CD4-positive, alpha-beta memory T cell (primary cell): ENCODE results near the gene HEATR5A. TPM values are rescaled to one million over a fixed set of nuclear protein-coding genes. Genes with fewer than 3 reads are reported as not detected.
"Not testable (repeated sequence)": the region's sequence is repeated elsewhere in the genome, so short reads cannot be mapped to it uniquely, and the experiment has no call there.

ENCODE experiments used
- CTCF ChIA-PET: fragments of 350-600 bp; sonication (Branson Sonifier 250); formaldehyde crosslinking; loops from one replicate; lab custom pipeline; 2021; ENCODE audit warnings: inconsistent platforms; ENCODE audit not compliant: partially characterized antibody; lab: Charles Lee
- POLR2A ChIA-PET: fragments of 350-600 bp; sonication (Branson Sonifier 250); formaldehyde crosslinking; loops from one replicate; lab custom pipeline; 2021; ENCODE audit not compliant: partially characterized antibody; lab: Charles Lee
- DNase-seq, 5 donors: peaks; one replicate each; pipeline versions ENCODE4 v3.0.0 to v3.0.0-alpha.2; 2020 to 2022; ENCODE audit warnings: mixed read lengths in 1 of 5
- H3K27ac ChIP-seq: one replicate; pipeline ENCODE4 v1.7.0; 2013; ENCODE audit warnings: low read depth, low read length
- H3K27me3 ChIP-seq: 2 replicates; pipeline ENCODE4 v1.7.0; 2013; ENCODE audit warnings: mild to moderate bottlenecking, low read length, moderate library complexity; ENCODE audit not compliant: insufficient read depth
- H3K36me3 ChIP-seq: 2 replicates; pipeline ENCODE4 v1.7.0; 2013; ENCODE audit warnings: mild to moderate bottlenecking, low read length, moderate library complexity; ENCODE audit not compliant: insufficient read depth
- H3K4me1 ChIP-seq: 2 replicates; pipeline ENCODE4 v1.7.0; 2013; ENCODE audit warnings: mild to moderate bottlenecking, low read length, moderate library complexity; ENCODE audit not compliant: insufficient read depth
- H3K4me3 ChIP-seq, 2 donors: one replicate each; pipeline ENCODE4 v1.7.0; 2013; ENCODE audit warnings: low read length in 2 of 2, mild to moderate bottlenecking in 1 of 2
- H3K9me3 ChIP-seq, 2 donors: one replicate each; pipeline ENCODE4 v1.7.0; 2013; ENCODE audit warnings: low read length in 2 of 2, control low read depth in 1 of 2; ENCODE audit not compliant: control insufficient read depth in 1 of 2
- H3K27ac Mint-ChIP-seq, 7 donors: one replicate each; pipeline ENCODE4 v1.8.0; 2020 to 2021; ENCODE audit warnings: mixed read lengths in 7 of 7, mild to moderate bottlenecking in 6 of 7, inconsistent platforms in 3 of 7, moderate library complexity in 3 of 7
- H3K27me3 Mint-ChIP-seq, 2 donors: one replicate each; pipeline ENCODE4 v1.8.0; 2020 to 2021; ENCODE audit warnings: mixed read lengths in 2 of 2
- H3K36me3 Mint-ChIP-seq, 2 donors: one replicate each; pipeline ENCODE4 v1.8.0; 2020 to 2021; ENCODE audit warnings: mixed read lengths in 2 of 2, inconsistent platforms in 1 of 2, mild to moderate bottlenecking in 1 of 2
- H3K4me1 Mint-ChIP-seq, 4 donors: one replicate each; pipeline ENCODE4 v1.8.0; 2020 to 2021; ENCODE audit warnings: mixed read lengths in 4 of 4, mild to moderate bottlenecking in 1 of 4
- H3K4me3 Mint-ChIP-seq, 8 donors: one replicate each; pipeline ENCODE4 v1.8.0; 2020 to 2021; ENCODE audit warnings: mixed read lengths in 8 of 8, mild to moderate bottlenecking in 7 of 8, moderate library complexity in 6 of 8, inconsistent platforms in 3 of 8
- H3K9me3 Mint-ChIP-seq, 8 donors: one replicate each; pipeline ENCODE4 v1.8.0; 2020 to 2021; ENCODE audit warnings: mixed read lengths in 8 of 8, mild to moderate bottlenecking in 5 of 8, inconsistent platforms in 3 of 8, moderate library complexity in 1 of 8
- intact Hi-C: fragments of 100-400 bp; cut with micrococcal nuclease; formaldehyde crosslinking; loops from one replicate; pipeline ENCODE4 v1.15.1; 2023
- polyA plus RNA-seq, 2 donors: library from polyadenylated mRNA; unstranded; fragments of 300-500 nt; fragmentation: Illumina TruSeq; gene quantifications; one replicate each; pipeline ENCODE4 v1.2.3, GENCODE V29; 2021
- total RNA-seq, 2 experiments: library from RNA; stranded (reverse); gene quantifications; one replicate each; pipeline ENCODE4 v1.2.3, GENCODE V29; 2021

The HEATR5A gene
- total and polyA plus RNA-seq, 4 experiments from 2014 or later = 5.4 to 16.4 (median 12.1) TPM

- Mint-ChIP-seq H3K4me1 (peaks cover 5 to 11% (median 6%) of the 10 kb centered on the region in 4 donors), H3K36me3 (peaks cover 24 to 27% of the 10 kb centered on the region in 2 donors), H3K9me3 (no peaks in the 10 kb centered on the region), H3K27ac (peak overlapping the region in 1 of 7 donors; percentile 30), H3K4me3 (no peak overlapping the region), H3K27me3 (no peaks in the 10 kb centered on the region)
- ChIA-PET CTCF (interaction anchor here (0.7 to 1.8 kb wide), 2 partner anchors 21 to 456 kb away, joined by 3 to 5 read pairs; no protein-coding TSS in a partner anchor), POLR2A (interaction anchor here (0.9 to 2.5 kb wide), 2 partner anchors 43 to 171 kb away, joined by 3 to 7 read pairs; partner anchors contain the start of gene HEATR5A)
- no peaks in the 10 kb centered on the region for H3K9me3 ChIP-seq
- H3K36me3 ChIP-seq = no peaks in the 10 kb centered on the region
- DNase-seq = no peak
- intact Hi-C loops = no loop called here
- H3K4me1 ChIP-seq = no peaks in the 10 kb centered on the region
- H3K4me3 ChIP-seq = no peak overlapping the region
- no peak overlapping the region for H3K27ac ChIP-seq
- no peaks in the 10 kb centered on the region for H3K27me3 ChIP-seq
These were observed 42.9 kb downstream of the HEATR5A start for GRCh38 chr14:31377433-31377832.

- peak overlapping the region in 4 of 8 donors; percentile 6 to 51 (median 46) for H3K4me3 Mint-ChIP-seq
- H3K9me3 Mint-ChIP-seq = no peaks in the 10 kb centered on the region
- no peaks in the 10 kb centered on the region for H3K27me3 Mint-ChIP-seq
- peaks cover 17 to 28% of the 10 kb centered on the region in 2 donors for H3K36me3 Mint-ChIP-seq
- intact Hi-C loops = no loop called here
- Histone ChIP-seq H3K27me3 (no peaks in the 10 kb centered on the region), H3K4me1 (peaks cover 13% of the 10 kb centered on the region), H3K9me3 (no peaks in the 10 kb centered on the region), H3K4me3 (no peak overlapping the region), H3K36me3 (peaks cover 10% of the 10 kb centered on the region), H3K27ac (no peak overlapping the region)
- peak overlapping the region in 6 of 7 donors; percentile 19 to 90 (median 77) for H3K27ac Mint-ChIP-seq
- H3K4me1 Mint-ChIP-seq = peaks cover 5 to 14% (median 10%) of the 10 kb centered on the region in 4 donors
- ChIA-PET POLR2A (interaction anchor here (1.3 kb wide), 1 partner anchor 164 kb away, joined by 4 read pairs; no protein-coding TSS in a partner anchor), CTCF (no interaction called here)
- peak in 1 of 5 donors; percentile 5 for DNase-seq
These were observed 48.7 kb downstream of the HEATR5A start for GRCh38 chr14:31371646-31372045.

GRCh38 chr14:31363331-31364073 lies 56.8 kb downstream of the HEATR5A start:
- no peak for DNase-seq
- ChIA-PET CTCF (interaction anchor here (1.2 kb wide), 1 partner anchor 10 kb away, joined by 3 read pairs; no protein-coding TSS in a partner anchor), POLR2A (no interaction called here)
- Histone ChIP-seq H3K9me3 (no peaks in the 10 kb centered on the region), H3K36me3 (peaks cover 5% of the 10 kb centered on the region), H3K4me1 (no peaks in the 10 kb centered on the region), H3K27ac (no peak overlapping the region), H3K4me3 (no peak overlapping the region), H3K27me3 (no peaks in the 10 kb centered on the region)
- Mint-ChIP-seq H3K27ac (no peak overlapping the region), H3K4me3 (no peak overlapping the region), H3K27me3 (no peaks in the 10 kb centered on the region), H3K36me3 (peaks cover 11 to 15% of the 10 kb centered on the region in 2 donors), H3K9me3 (no peaks in the 10 kb centered on the region), H3K4me1 (no peaks in the 10 kb centered on the region)
- intact Hi-C loops = no loop called here

- peaks cover 11 to 19% of the 10 kb centered on the region in 2 donors for H3K36me3 Mint-ChIP-seq
- H3K4me1 ChIP-seq = no peaks in the 10 kb centered on the region
- H3K9me3 ChIP-seq = no peaks in the 10 kb centered on the region
- peaks cover 9% of the 10 kb centered on the region for H3K36me3 ChIP-seq
- H3K9me3 Mint-ChIP-seq = no peaks in the 10 kb centered on the region
- H3K27me3 ChIP-seq = no peaks in the 10 kb centered on the region
- no peaks in the 10 kb centered on the region for H3K4me1 Mint-ChIP-seq
- H3K27ac ChIP-seq = no peak overlapping the region
- no peaks in the 10 kb centered on the region for H3K27me3 Mint-ChIP-seq
- ChIA-PET CTCF (interaction anchor here (1.2 kb wide), 1 partner anchor 10 kb away, joined by 3 read pairs; no protein-coding TSS in a partner anchor), POLR2A (no interaction called here)
- no peak overlapping the region for H3K4me3 ChIP-seq
- peak overlapping the region in 1 of 7 donors; percentile 53 for H3K27ac Mint-ChIP-seq
- H3K4me3 Mint-ChIP-seq = no peak overlapping the region
- no peak for DNase-seq
- intact Hi-C loops = no loop called here
These were observed 57.6 kb downstream of the HEATR5A start for GRCh38 chr14:31362746-31363145.

GRCh38 chr14:31361761-31362160 lies 58.6 kb downstream of the HEATR5A start:
- H3K27ac Mint-ChIP-seq, H3K36me3 ChIP-seq, POLR2A ChIA-PET, H3K9me3 ChIP-seq, H3K9me3 Mint-ChIP-seq, H3K4me1 Mint-ChIP-seq, H3K27ac ChIP-seq, DNase-seq, H3K27me3 ChIP-seq, CTCF ChIA-PET, H3K4me3 ChIP-seq, H3K4me1 ChIP-seq, intact Hi-C loops, H3K27me3 Mint-ChIP-seq, H3K4me3 Mint-ChIP-seq: not testable (repeated sequence)
- H3K36me3 Mint-ChIP-seq = peaks cover 9 to 21% of the 10 kb centered on the region in 2 donors

- no peak for DNase-seq
- CTCF ChIA-PET = interaction anchor here (1.3 kb wide), 1 partner anchor 153 kb away, joined by 3 read pairs; the partner anchor contains the start of gene HECTD1
- intact Hi-C loops = no loop called here
- Histone ChIP-seq H3K36me3 (peaks cover 9% of the 10 kb centered on the region), H3K4me1 (peaks cover 2% of the 10 kb centered on the region), H3K27ac (no peak overlapping the region), H3K27me3 (no peaks in the 10 kb centered on the region), H3K9me3 (no peaks in the 10 kb centered on the region), H3K4me3 (no peak overlapping the region)
- H3K27ac Mint-ChIP-seq = peak overlapping the region in 1 of 7 donors; percentile 58
- no peaks in the 10 kb centered on the region for H3K9me3 Mint-ChIP-seq
- H3K4me1 Mint-ChIP-seq = no peaks in the 10 kb centered on the region
- H3K36me3 Mint-ChIP-seq = peaks cover 7 to 21% of the 10 kb centered on the region in 2 donors
- POLR2A ChIA-PET = no interaction called here
- no peak overlapping the region for H3K4me3 Mint-ChIP-seq
- no peaks in the 10 kb centered on the region for H3K27me3 Mint-ChIP-seq
These were observed 59.3 kb downstream of the HEATR5A start for GRCh38 chr14:31360919-31361662.

- Mint-ChIP-seq H3K4me3 (no peak overlapping the region), H3K4me1 (peaks cover 0 to 4% (median 2%) of the 10 kb centered on the region in 4 donors), H3K36me3 (peaks cover 7 to 20% of the 10 kb centered on the region in 2 donors), H3K27ac (no peak overlapping the region), H3K27me3 (no peaks in the 10 kb centered on the region), H3K9me3 (no peaks in the 10 kb centered on the region)
- no peak overlapping the region for H3K4me3 ChIP-seq
- H3K4me1 ChIP-seq = peaks cover 7% of the 10 kb centered on the region
- no peak overlapping the region for H3K27ac ChIP-seq
- no peak for DNase-seq
- H3K36me3 ChIP-seq = peaks cover 9% of the 10 kb centered on the region
- intact Hi-C loops = loop anchor here (10.0 kb wide), 1 partner anchor 202 kb away; no protein-coding TSS in a partner anchor
- no peaks in the 10 kb centered on the region for H3K9me3 ChIP-seq
- ChIA-PET CTCF (interaction anchor here (0.5 to 1.6 kb wide), 4 partner anchors 20 to 156 kb away, joined by 3 to 5 read pairs (median 4); no protein-coding TSS in a partner anchor), POLR2A (no interaction called here)
- no peaks in the 10 kb centered on the region for H3K27me3 ChIP-seq
These were observed 63.1 kb downstream of the HEATR5A start for GRCh38 chr14:31357279-31357678.
